GM21576 (cell line): ENCODE results near the gene ITIH3.

Experiments used
- ATAC-seq: cut with Tn5 transposase; IDR thresholded peaks from one replicate; pipeline ENCODE4 v1.9.1; 2021; ENCODE audit warnings: mild to moderate bottlenecking, moderate library complexity; ENCODE audit not compliant: unreplicated experiment

Gene ITIH3

GRCh38 chr3:52779011-52779836 is 15.4 kb upstream of the ITIH3 start:
- no peak for ATAC-seq

- ATAC-seq: no peak
Observed at GRCh38 chr3:52779837-52780585, 14.6 kb upstream of the ITIH3 start.

GRCh38 chr3:52781741-52782140 is 12.9 kb upstream of the ITIH3 start:
- no peak for ATAC-seq

- no peak for ATAC-seq
Observed at GRCh38 chr3:52782412-52783210, 12.0 kb upstream of the ITIH3 start.

GRCh38 chr3:52783211-52783555 is 11.4 kb upstream of the ITIH3 start:
- ATAC-seq: no peak

GRCh38 chr3:52784021-52784621 is 10.5 kb upstream of the ITIH3 start:
- ATAC-seq: no peak

- no peak for ATAC-seq
Observed at GRCh38 chr3:52784931-52785590, 9.5 kb upstream of the ITIH3 start.

GRCh38 chr3:52786330-52787215 is 8.0 kb upstream of the ITIH3 start:
- no peak for ATAC-seq

- ATAC-seq: no peak
Observed at GRCh38 chr3:52787246-52787645, 7.3 kb upstream of the ITIH3 start.

GRCh38 chr3:52787672-52788625 is 6.6 kb upstream of the ITIH3 start:
- ATAC-seq: no peak

- ATAC-seq: no peak
Observed at GRCh38 chr3:52788890-52789745, 5.5 kb upstream of the ITIH3 start.

- ATAC-seq: no peak
Observed at GRCh38 chr3:52789746-52790040, 4.9 kb upstream of the ITIH3 start.

GRCh38 chr3:52790337-52790736 is 4.3 kb upstream of the ITIH3 start:
- no peak for ATAC-seq

- ATAC-seq: no peak
Observed at GRCh38 chr3:52790741-52791140, 3.9 kb upstream of the ITIH3 start.

- ATAC-seq: no peak
Observed at GRCh38 chr3:52791366-52791765, 3.2 kb upstream of the ITIH3 start.

GRCh38 chr3:52791928-52792327 is 2.7 kb upstream of the ITIH3 start:
- no peak for ATAC-seq

- ATAC-seq: no peak
Observed at GRCh38 chr3:52792413-52792812, 2.2 kb upstream of the ITIH3 start.
